Measurements from ENCODE around the gene TM4SF18.

Gene TM4SF18

DNA sequence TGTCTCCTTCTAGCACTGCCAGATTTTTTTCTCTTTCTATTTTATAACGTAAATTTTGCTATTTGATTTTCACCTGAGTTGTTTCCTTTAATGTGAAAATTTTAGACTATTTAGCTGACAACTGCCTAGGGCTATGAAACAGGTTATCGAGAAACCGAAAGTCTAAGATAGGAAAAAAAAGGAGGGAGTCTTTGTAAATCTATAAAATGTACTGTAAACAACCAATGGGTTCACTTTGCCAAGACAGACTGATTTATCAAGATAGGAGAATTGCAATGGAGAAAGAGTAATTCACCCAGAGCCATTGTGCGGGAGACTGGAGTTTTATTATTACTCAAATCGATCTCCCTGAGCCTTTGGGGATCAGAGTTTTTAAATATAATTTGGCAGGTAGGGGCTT is 50.0 kb downstream of the TM4SF18 start (continued):
- TF ChIP-seq ZNF184 (tag by site-specific recombination; IDR thresholded peaks at IDR 0.05), result no peak
- TF ChIP-seq, protein P1, sequence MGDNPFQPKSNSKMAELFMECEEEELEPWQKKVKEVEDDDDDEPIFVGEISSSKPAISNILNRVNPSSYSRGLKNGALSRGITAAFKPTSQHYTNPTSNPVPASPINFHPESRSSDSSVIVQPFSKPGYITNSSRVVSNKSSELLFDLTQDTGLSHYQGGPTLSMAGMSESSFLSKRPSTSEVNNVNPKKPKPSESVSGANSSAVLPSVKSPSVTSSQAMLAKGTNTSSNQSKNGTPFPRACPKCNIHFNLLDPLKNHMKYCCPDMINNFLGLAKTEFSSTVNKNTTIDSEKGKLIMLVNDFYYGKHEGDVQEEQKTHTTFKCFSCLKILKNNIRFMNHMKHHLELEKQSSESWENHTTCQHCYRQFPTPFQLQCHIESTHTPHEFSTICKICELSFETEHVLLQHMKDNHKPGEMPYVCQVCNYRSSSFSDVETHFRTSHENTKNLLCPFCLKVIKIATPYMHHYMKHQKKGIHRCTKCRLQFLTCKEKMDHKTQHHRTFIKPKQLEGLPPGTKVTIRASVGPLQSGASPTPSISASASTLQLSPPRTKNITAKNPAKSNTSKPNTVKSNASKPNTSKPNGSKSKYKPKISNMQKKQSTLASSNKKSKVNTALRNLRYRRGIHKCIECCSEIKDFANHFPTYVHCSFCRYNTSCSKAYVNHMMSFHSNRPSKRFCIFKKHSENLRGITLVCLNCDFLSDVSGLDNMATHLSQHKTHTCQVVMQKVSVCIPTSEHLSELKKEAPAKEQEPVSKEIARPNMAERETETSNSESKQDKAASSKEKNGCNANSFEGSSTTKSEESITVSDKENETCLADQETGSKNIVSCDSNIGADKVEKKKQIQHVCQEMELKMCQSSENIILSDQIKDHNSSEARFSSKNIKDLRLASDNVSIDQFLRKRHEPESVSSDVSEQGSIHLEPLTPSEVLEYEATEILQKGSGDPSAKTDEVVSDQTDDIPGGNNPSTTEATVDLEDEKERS (tag by site-specific recombination; IDR thresholded peaks at IDR 0.05), result no peak
- TF ChIP-seq ZNF514 (tag by site-specific recombination; IDR thresholded peaks at IDR 0.05), result no peak
- no peak for TF ChIP-seq KLF1 (tag by site-specific recombination; IDR thresholded peaks at IDR 0.05)
- TF ChIP-seq ZNF777 (tag by site-specific recombination; IDR thresholded peaks at IDR 0.05; ENCODE audit: borderline replicate concordance), result no peak
- TF ChIP-seq ZNF544 (tag by site-specific recombination; IDR thresholded peaks at IDR 0.05), result no peak
- no peak for TF ChIP-seq ZNF23 (tag by site-specific recombination; IDR thresholded peaks at IDR 0.05; ENCODE audit: borderline replicate concordance)
- TF ChIP-seq ZNF571 (tag by site-specific recombination; IDR thresholded peaks at IDR 0.05), result no peak
- TF ChIP-seq GFI1B (tag by site-specific recombination; IDR thresholded peaks at IDR 0.05), result no peak

DNA sequence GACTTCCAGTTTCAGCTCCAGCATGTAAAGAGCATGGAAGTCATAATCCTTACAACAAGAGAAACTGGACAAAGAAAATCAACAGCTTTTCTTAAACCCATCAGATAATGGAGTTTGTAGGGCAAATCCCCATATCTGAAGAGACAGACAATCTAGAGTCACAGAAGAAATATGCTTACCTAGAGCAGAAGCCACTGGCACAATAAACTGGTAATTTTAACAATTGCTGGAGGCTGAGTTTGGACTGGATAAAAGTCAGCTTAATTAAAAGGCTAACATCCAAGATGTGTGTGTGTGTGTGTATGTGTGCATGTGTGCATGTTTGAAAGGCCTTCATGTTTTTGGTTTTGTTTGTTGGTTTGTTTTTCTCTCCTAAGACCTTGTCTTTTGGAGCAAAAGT is 50.6 kb downstream of the TM4SF18 start:
- ChIA-PET CTCF (no interaction called here), POLR2A (no interaction called here)
- H3K27ac ChIP-seq (ENCODE audit: extremely low read depth, low read depth, low read length), result no peak overlapping the region
- H3K4me3 ChIP-seq (ENCODE audit: low read depth, low read length), result no peak overlapping the region
- H3K4me1 ChIP-seq (ENCODE audit: control insufficient read depth, insufficient read depth, low read length), result no peaks in the 10 kb centered on the region
- no peaks in the 10 kb centered on the region for H3K9me3 ChIP-seq (ENCODE audit: control insufficient read depth, insufficient read depth, low read depth, low read length)
- TF ChIP-seq KLF8 (tag by site-specific recombination; IDR thresholded peaks at IDR 0.05) (no peak), ZNF302 (tag by site-specific recombination; IDR thresholded peaks at IDR 0.05; ENCODE audit: low read depth) (no peak), ZNF626 (tag by site-specific recombination; IDR thresholded peaks at IDR 0.05) (no peak), ZNF555 (tag by site-specific recombination; conservative IDR thresholded peaks at IDR 0.05) (no peak), ZNF112 (tag by site-specific recombination; IDR thresholded peaks at IDR 0.05) (no peak), ZNF621 (tag by site-specific recombination; IDR thresholded peaks at IDR 0.05) (no peak), RBAK (tag by site-specific recombination; IDR thresholded peaks at IDR 0.05) (no peak), ZNF354C (tag by site-specific recombination; IDR thresholded peaks at IDR 0.05; ENCODE audit: borderline replicate concordance, low read depth) (no peak)
- TF ChIP-seq, protein P2, sequence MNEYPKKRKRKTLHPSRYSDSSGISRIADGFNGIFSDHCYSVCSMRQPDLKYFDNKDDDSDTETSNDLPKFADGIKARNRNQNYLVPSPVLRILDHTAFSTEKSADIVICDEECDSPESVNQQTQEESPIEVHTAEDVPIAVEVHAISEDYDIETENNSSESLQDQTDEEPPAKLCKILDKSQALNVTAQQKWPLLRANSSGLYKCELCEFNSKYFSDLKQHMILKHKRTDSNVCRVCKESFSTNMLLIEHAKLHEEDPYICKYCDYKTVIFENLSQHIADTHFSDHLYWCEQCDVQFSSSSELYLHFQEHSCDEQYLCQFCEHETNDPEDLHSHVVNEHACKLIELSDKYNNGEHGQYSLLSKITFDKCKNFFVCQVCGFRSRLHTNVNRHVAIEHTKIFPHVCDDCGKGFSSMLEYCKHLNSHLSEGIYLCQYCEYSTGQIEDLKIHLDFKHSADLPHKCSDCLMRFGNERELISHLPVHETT (tag by site-specific recombination; IDR thresholded peaks at IDR 0.05), result no peak
- TF ChIP-seq, protein P3, sequence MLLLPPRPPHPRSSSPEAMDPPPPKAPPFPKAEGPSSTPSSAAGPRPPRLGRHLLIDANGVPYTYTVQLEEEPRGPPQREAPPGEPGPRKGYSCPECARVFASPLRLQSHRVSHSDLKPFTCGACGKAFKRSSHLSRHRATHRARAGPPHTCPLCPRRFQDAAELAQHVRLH (tag by site-specific recombination; IDR thresholded peaks at IDR 0.05), result no peak
- H3K36me3 ChIP-seq (ENCODE audit: control insufficient read depth in 2 of 2, insufficient read depth in 1 of 2, low read length in 2 of 2), result no peaks in the 10 kb centered on the region

DNA sequence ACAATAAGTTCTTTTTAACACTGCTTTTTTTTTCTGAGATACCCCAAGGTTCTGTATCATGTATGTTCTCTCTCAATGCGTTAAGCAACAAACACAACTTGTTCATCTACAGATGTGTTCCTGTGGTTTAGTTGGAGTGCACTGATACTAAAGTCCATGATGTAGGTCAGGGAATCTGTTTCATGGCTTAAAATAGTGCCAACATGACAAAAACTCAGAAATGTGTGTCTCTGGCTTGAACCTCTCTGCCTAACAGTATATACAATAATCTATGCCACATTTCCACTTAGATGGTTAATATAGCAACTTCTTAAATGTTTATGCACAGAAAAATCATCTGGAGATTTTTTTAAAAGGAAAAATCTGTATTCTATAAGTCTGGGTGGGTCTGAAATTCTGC is 51.1 kb downstream of the TM4SF18 start:
- POLR2A ChIA-PET, result no interaction called here
- no peak for TF ChIP-seq ZNF701 (tag by site-specific recombination; IDR thresholded peaks at IDR 0.05)
- TF ChIP-seq HOXA7 (CRISPR knock-in tag; IDR thresholded peaks at IDR 0.05; ENCODE audit: borderline replicate concordance), result no peak
- TF ChIP-seq, protein P4, sequence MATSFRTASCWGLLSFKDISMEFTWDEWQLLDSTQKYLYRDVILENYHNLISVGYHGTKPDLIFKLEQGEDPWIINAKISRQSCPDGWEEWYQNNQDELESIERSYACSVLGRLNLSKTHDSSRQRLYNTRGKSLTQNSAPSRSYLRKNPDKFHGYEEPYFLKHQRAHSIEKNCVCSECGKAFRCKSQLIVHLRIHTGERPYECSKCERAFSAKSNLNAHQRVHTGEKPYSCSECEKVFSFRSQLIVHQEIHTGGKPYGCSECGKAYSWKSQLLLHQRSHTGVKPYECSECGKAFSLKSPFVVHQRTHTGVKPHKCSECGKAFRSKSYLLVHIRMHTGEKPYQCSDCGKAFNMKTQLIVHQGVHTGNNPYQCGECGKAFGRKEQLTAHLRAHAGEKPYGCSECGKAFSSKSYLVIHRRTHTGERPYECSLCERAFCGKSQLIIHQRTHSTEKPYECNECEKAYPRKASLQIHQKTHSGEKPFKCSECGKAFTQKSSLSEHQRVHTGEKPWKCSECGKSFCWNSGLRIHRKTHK (tag by site-specific recombination; IDR thresholded peaks at IDR 0.05), result no peak
- no peak for TF ChIP-seq ZNF521 (tag by site-specific recombination; IDR thresholded peaks at IDR 0.05)
- TF ChIP-seq ZNF133 (tag by site-specific recombination; IDR thresholded peaks at IDR 0.05), result no peak
- no peak for TF ChIP-seq SP2 (tag by site-specific recombination; IDR thresholded peaks at IDR 0.05)
- no peak for TF ChIP-seq ZNF157 (tag by site-specific recombination; IDR thresholded peaks at IDR 0.05)
- TF ChIP-seq ZNF211 (tag by site-specific recombination; IDR thresholded peaks at IDR 0.05; ENCODE audit: low read depth), result no peak
- TF ChIP-seq ZBTB1 (tag by site-specific recombination; IDR thresholded peaks at IDR 0.05), result no peak
- H3K4me1 ChIP-seq (ENCODE audit: control insufficient read depth, insufficient read depth, low read length), result no peaks in the 10 kb centered on the region
- no peaks in the 10 kb centered on the region for H3K36me3 ChIP-seq (ENCODE audit: control insufficient read depth in 2 of 2, insufficient read depth in 1 of 2, low read length in 2 of 2)
- CTCF ChIA-PET, result interaction anchor here (2.9 kb wide), 1 partner anchor 9 kb away, joined by 13 read pairs; no protein-coding TSS in a partner anchor
- no peak overlapping the region for H3K4me3 ChIP-seq (ENCODE audit: low read depth, low read length)
- H3K9me3 ChIP-seq (ENCODE audit: control insufficient read depth, insufficient read depth, low read depth, low read length), result no peaks in the 10 kb centered on the region
- H3K27ac ChIP-seq (ENCODE audit: extremely low read depth, low read depth, low read length), result no peak overlapping the region

Data from HEK293 (cell line).